Placental pericyte (primary cell): ENCODE measurements around the gene LIPK. TPM values are rescaled to one million over a fixed set of nuclear protein-coding genes. Genes with fewer than 3 reads are reported as not detected.

Experiments
- total RNA-seq: library from RNA; depleted of rRNA; stranded (reverse); fragments of >200 nt; gene quantifications from 2 replicates; pipeline ENCODE4 v1.2.3, GENCODE V29; 2012

Gene LIPK, protein sequence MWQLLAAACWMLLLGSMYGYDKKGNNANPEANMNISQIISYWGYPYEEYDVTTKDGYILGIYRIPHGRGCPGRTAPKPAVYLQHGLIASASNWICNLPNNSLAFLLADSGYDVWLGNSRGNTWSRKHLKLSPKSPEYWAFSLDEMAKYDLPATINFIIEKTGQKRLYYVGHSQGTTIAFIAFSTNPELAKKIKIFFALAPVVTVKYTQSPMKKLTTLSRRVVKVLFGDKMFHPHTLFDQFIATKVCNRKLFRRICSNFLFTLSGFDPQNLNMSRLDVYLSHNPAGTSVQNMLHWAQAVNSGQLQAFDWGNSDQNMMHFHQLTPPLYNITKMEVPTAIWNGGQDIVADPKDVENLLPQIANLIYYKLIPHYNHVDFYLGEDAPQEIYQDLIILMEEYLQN
- total RNA-seq, result 0.29 TPM in 1 of 2 replicates, not detected in the other

DNA sequence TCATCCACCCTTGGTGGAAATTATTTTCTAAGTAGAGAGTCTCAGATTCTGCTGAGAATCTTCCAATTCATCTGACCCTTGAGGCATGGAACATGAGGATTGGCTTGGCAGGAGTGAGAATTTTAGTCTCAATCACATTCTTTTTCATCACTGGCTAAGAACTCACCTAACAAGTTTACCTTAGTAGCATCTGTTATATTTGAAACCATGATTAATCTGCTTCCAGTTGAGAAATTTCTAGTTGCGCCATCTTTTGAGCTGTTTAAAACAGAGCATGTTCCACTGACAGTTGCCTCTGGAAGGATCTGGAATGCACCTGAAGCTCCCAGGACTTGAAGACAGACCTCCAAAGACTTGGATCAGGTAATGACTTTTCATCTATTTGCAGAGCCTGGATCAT, at the start of gene LIPK:
Gene LIPK, plus strand, starts transcription at position 292 of the 400 bp plus-strand sequence. CDS start 18,295 bp downstream, outside the sequence.

DNA sequence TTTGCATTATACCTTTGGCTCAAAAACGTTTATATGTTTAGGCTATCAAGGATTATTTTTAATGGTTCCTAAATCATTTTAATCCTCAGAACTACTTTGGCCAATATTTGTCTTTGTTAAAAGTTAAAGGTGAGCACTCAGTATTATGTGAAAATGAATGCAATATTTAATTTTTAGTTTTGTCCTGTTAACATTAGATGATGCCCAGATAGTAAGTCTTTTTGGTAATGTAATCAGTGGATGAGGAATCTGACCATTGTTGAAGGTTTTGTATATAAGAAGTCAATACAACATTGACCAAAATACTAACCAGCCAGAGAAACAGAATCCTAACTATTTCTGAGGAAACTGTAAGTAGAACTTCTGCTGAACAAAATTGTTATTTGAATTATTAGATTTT, 41.9 kb upstream of the LIPK start, which contains the start of gene LIPF:
Gene LIPF, plus strand, starts transcription at position 301 of the 400 bp plus-strand sequence. CDS start 2,856 bp downstream, outside the sequence.

DNA sequence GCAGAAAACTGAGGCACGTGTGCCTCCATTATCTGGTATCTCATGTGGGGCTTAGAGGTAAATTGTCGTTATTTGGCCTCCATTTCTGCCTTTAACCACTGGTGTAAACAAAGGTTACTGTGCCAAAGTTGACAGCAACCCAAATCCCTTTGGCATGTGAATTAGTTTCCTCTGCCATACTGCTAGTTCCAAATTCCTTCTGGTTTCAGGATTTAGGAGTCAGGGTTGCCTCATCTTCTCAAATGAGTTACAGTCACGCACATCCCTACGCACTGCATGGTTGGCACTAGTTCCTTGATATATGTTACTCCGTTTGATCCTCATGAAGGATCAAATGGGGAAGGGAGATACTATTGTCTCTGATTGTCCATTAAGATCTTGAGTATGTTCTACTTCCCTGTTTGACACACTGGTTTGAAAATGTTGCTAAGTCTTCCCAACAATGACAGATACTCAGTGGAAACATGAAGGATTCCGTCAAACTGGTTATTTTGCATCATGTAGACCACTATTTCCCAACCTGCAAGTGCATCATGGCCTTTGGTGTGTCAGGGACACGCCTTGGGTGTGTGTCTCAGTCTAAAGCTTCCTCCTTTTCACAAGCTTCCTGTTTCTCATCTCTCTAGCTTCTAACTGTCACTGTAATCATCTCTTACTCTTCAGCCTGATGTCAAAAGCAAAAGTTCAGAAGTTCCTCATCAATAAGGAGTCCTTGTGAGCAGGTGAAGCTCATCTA, 53.5 kb downstream of the LIPK start, which contains the start of gene LIPN:
Gene LIPN, plus strand, starts transcription at position 655 of the 736 bp plus-strand sequence. CDS start 1,386 bp downstream, outside the sequence.

Other genes with a start within 250 kb of the LIPK start
- gene RNLS, start 122.9 kb upstream of the LIPK start, total RNA-seq, result 10.1 and 12.5 TPM in 2 replicates
- not detected in 2 replicates for gene LIPJ, start 119.5 kb upstream of the LIPK start, total RNA-seq
- not detected in 2 replicates for gene LIPF, start 41.8 kb upstream of the LIPK start, total RNA-seq
- gene LIPN, start 53.8 kb downstream of the LIPK start, total RNA-seq, result not detected in 2 replicates
- not detected in 2 replicates for gene LIPM, start 96.5 kb downstream of the LIPK start, total RNA-seq
- not detected in 2 replicates for gene ANKRD22, start 145.6 kb downstream of the LIPK start, total RNA-seq
- 15.8 and 73.2 TPM in 2 replicates for gene STAMBPL1, start 174.0 kb downstream of the LIPK start, total RNA-seq
- 355 and 559 TPM in 2 replicates for gene ACTA2, start 246.5 kb downstream of the LIPK start, total RNA-seq